Tibial nerve (tissue), 4 donors: Measurements from ENCODE around the gene CCNY. TPM values are rescaled to one million over a fixed set of nuclear protein-coding genes. Genes with fewer than 3 reads are reported as not detected.
A peak's percentile ranks its signal among the peaks of the same experiment; 100 is the strongest.
"Not testable (repeated sequence)": the region's sequence is repeated elsewhere in the genome, so short reads cannot be mapped to it uniquely, and the experiment has no call there.

ENCODE experiments used
- DNase-seq, 2 donors: peaks; one replicate each; pipeline ENCODE4 v3.0.0-alpha.2; 2019; ENCODE audit warnings: low spot score in 2 of 2
- H3K27ac ChIP-seq, 4 donors: fragments of 200-600 bp; sonication (generic) in 3 of 4; one replicate each; pipeline ENCODE4 v1.5.1; 2017 to 2019; ENCODE audit warnings: mild to moderate bottlenecking in 1 of 4
- H3K27me3 ChIP-seq, 2 donors: fragments of 200-600 bp; sonication (generic) in 1 of 2; one replicate each; pipeline versions ENCODE4 v1.5.1 to v1.6.0; 2017 to 2019
- H3K36me3 ChIP-seq, 3 donors: fragments of 200-600 bp; sonication (generic); one replicate each; pipeline ENCODE4 v1.5.1; 2018 to 2019
- H3K4me1 ChIP-seq, 4 donors: fragments of 200-600 bp; sonication (generic) in 3 of 4; one replicate each; pipeline ENCODE4 v1.5.1; 2017 to 2019
- H3K4me3 ChIP-seq, 4 donors: fragments of 200-600 bp; sonication (generic) in 3 of 4; one replicate each; pipeline ENCODE4 v1.5.1; 2017 to 2019; ENCODE audit warnings: mild to moderate bottlenecking in 1 of 4, moderate library complexity in 1 of 4
- H3K9me3 ChIP-seq, 4 donors: fragments of 200-600 bp; sonication (generic) in 3 of 4; one replicate each; pipeline ENCODE4 v1.5.1; 2017 to 2019
- CTCF ChIP-seq, 5 experiments: fragments of 200-600 bp in 3 of 5; fragments of 450-650 bp in 2 of 5; sonication (generic) in 3 of 5; IDR thresholded peaks; one replicate each; pipeline ENCODE4 v1.5.1; 2016 to 2019; ENCODE audit warnings: antibody characterized with exemption in 5 of 5, mild to moderate bottlenecking in 3 of 5, moderate library complexity in 2 of 5
- EP300 ChIP-seq, 2 donors: sonication (generic); formaldehyde crosslinking; IDR thresholded peaks; one replicate each; pipeline ENCODE4 v1.6.1; 2017; ENCODE audit warnings: antibody characterized with exemption in 2 of 2, mild to moderate bottlenecking in 1 of 2
- POLR2A ChIP-seq, 2 donors: fragments of 450-650 bp; IDR thresholded peaks; one replicate each; pipeline ENCODE4 v1.6.1; 2017; ENCODE audit warnings: antibody characterized with exemption in 2 of 2, mild to moderate bottlenecking in 2 of 2, moderate library complexity in 2 of 2
- WGBS, 2 donors: methylation state at CpG; one replicate each; pipeline ENCODE4 v1.1.5; 2018; 5-methylcytosine and 5-hydroxymethylcytosine counted together
- total RNA-seq, 4 donors: library from RNA; depleted of rRNA; stranded (reverse); fragments of >200 nt; gene quantifications; one replicate each; pipeline ENCODE4 v1.1.0, GENCODE V29; 2016

CCNY gene
- total RNA-seq, 4 donors from 2014 or later, result 24.3 to 27.6 (median 26.5) TPM

GRCh38 chr10:35417313-35417625 is 81.0 kb downstream of the CCNY start:
- H3K4me1 ChIP-seq, result peaks cover 0 to 70% (median 31%) of the 10 kb centered on the region in 4 donors
- TF ChIP-seq POLR2A (IDR thresholded peaks at IDR 0.05), result no peak
- TF ChIP-seq CTCF (IDR thresholded peaks at IDR 0.05), result no peak
- no peak for TF ChIP-seq EP300 (IDR thresholded peaks at IDR 0.05)
- H3K36me3 ChIP-seq, result no peaks in the 10 kb centered on the region
- no peaks in the 10 kb centered on the region for H3K27me3 ChIP-seq
- WGBS, 2 donors, result 45 to 65% methylated on average over 1 of the region's 1 CpG
- DNase-seq, result no peak
- no peak overlapping the region for H3K4me3 ChIP-seq
- H3K9me3 ChIP-seq, result no peaks in the 10 kb centered on the region
- peak overlapping the region in 2 of 4 donors; percentile 43 to 62 for H3K27ac ChIP-seq

- H3K4me1 ChIP-seq, result peaks cover 0 to 74% (median 34%) of the 10 kb centered on the region in 4 donors
- TF ChIP-seq POLR2A (IDR thresholded peaks at IDR 0.05) (no peak), CTCF (IDR thresholded peaks at IDR 0.05) (no peak), EP300 (IDR thresholded peaks at IDR 0.05) (no peak)
- H3K36me3 ChIP-seq, result no peaks in the 10 kb centered on the region
- H3K27ac ChIP-seq, result peak overlapping the region in 2 of 4 donors; percentile 43 to 62
- DNase-seq, result no peak
- H3K27me3 ChIP-seq, result no peaks in the 10 kb centered on the region
- no peak overlapping the region for H3K4me3 ChIP-seq
- no peaks in the 10 kb centered on the region for H3K9me3 ChIP-seq
These were observed 81.5 kb downstream of the CCNY start for GRCh38 chr10:35417795-35418194.

GRCh38 chr10:35418580-35418979 is 82.3 kb downstream of the CCNY start:
- Histone ChIP-seq H3K27ac (peak overlapping the region in 2 of 4 donors; percentile 43 to 62), H3K4me1 (peaks cover 0 to 75% (median 36%) of the 10 kb centered on the region in 4 donors)
- WGBS, 2 donors, result 96 to 97% methylated on average over 10 of the region's 10 CpGs
- H3K27me3 ChIP-seq, DNase-seq, H3K36me3 ChIP-seq, H3K9me3 ChIP-seq, H3K4me3 ChIP-seq: not testable (repeated sequence)

DNA sequence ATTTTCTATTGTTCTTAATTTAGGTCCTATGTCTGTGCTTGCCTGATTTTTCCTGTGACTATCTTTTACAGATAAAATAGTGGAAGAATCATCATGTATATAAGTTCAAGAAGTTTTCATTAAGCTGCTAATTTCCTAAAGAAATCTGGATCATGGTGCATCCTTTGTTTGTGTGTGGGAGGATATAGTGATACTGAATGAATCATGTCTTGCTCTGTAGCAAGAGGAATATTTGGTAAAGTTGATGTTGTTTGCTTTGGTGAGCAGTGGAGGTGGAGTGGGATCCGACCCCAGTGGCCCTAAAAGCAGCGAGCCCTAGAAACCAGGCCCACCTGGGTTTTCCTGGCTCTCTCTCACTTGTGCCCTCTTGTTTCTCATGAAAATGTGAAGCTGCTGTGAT is 83.7 kb downstream of the CCNY start:
- WGBS, 2 donors, result 65 to 79% methylated on average over 2 of the region's 2 CpGs
- Histone ChIP-seq H3K27ac (peak overlapping the region in 2 of 4 donors; percentile 80 to 90), H3K27me3 (no peaks in the 10 kb centered on the region), H3K4me3 (no peak overlapping the region), H3K36me3 (no peaks in the 10 kb centered on the region), H3K4me1 (peaks cover 0 to 81% (median 36%) of the 10 kb centered on the region in 4 donors), H3K9me3 (no peaks in the 10 kb centered on the region)
- TF ChIP-seq EP300 (IDR thresholded peaks at IDR 0.05) (no peak), CTCF (IDR thresholded peaks at IDR 0.05) (no peak), POLR2A (IDR thresholded peaks at IDR 0.05) (no peak)
- DNase-seq, result no peak

DNA sequence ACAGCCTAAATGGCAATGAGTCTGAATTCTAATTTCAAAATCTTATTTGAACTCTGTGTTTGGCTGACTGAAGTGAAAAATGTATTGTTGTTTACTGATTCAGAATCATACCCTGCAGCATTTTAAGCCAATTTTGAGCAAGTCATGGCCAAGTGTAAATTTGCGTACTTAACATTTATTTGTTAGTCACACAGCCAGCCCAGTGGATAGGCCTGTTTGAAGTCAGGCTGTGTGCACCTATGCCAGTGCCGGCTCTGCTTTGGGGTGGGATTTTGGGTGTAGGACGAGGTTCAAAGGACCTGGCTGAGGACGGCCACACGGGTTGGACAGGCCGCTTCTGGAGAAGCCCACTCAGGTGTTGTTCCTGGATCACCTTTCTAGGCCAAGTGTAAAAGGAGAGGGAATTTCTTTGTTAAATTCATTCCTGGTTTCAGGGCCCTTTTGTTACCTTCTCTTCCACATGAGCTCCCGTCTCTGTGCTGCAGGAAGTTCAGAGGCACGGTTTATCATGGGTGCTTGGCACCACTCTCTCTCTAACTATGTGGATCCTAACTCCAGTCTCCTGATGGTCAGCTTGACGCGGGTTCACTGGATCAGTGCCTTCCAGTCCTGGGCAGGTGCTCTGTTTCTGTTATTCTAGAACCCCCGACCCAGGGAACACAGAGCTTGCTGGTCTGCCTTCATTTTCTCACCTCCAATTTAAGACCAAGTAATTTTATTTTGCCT is 84.7 kb downstream of the CCNY start:
- 92 to 93% methylated on average over 11 of the region's 11 CpGs for WGBS, 2 donors

DNA sequence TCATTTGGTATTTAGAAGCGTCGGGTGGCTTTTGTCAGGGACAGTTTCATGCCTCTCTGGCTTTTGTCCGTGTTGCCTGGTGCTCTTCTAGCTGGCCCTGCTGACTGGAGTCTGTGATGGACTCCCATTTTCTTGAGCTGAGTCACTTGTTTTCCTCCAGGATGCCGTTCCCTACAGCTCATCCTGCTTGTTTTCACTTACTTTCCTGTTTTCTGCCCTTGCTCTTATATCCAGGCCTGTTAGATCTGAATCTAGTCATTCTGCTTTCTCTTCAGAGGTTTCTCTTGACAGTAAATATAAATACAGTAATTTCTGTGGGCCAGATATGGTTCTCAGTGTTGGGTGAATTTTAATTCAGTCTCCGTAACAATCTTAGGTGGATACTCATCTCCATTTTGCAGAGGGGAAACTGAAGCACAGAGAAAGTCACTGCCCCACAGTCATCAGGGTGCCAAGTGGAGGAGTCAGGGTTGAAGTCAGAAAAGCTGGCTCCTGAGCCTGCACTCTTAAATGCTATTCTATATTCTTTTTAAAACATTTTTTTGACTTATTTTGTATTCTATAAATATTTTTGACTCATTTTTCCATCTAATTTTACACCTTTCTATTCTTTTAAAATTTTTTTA is 85.4 kb downstream of the CCNY start:
- Histone ChIP-seq H3K4me3 (peak overlapping the region in 1 of 4 donors; percentile 5), H3K9me3 (no peaks in the 10 kb centered on the region), H3K27me3 (no peaks in the 10 kb centered on the region), H3K36me3 (no peaks in the 10 kb centered on the region), H3K27ac (peak overlapping the region; percentile 67 to 90 (median 77)), H3K4me1 (peaks cover 0 to 86% (median 43%) of the 10 kb centered on the region in 4 donors)
- peak in 1 of 2 donors; percentile 26 for DNase-seq
- 41 to 55% methylated on average over 5 of the region's 5 CpGs for WGBS, 2 donors
- no peak for TF ChIP-seq POLR2A (IDR thresholded peaks at IDR 0.05)
- TF ChIP-seq EP300 (IDR thresholded peaks at IDR 0.05), result peak in 1 of 2 donors; percentile 69
- TF ChIP-seq CTCF (IDR thresholded peaks at IDR 0.05), result no peak

More for the DNA sequence above, 84.7 kb downstream of the CCNY start:
- Histone ChIP-seq H3K27ac (peak overlapping the region; percentile 67 to 90 (median 77)), H3K27me3 (no peaks in the 10 kb centered on the region), H3K36me3 (no peaks in the 10 kb centered on the region), H3K4me1 (peaks cover 0 to 84% (median 40%) of the 10 kb centered on the region in 4 donors), H3K4me3 (peak overlapping the region in 1 of 4 donors; percentile 5), H3K9me3 (no peaks in the 10 kb centered on the region)
- DNase-seq, result no peak
- no peak for TF ChIP-seq EP300 (IDR thresholded peaks at IDR 0.05)
